GM21717 (cell line): Measurements from ENCODE around the gene NPS.

Experiments
- ATAC-seq: cut with Tn5 transposase; IDR thresholded peaks from one replicate; pipeline ENCODE4 v1.9.1; 2021; ENCODE audit warnings: mild to moderate bottlenecking, moderate library complexity; ENCODE audit not compliant: unreplicated experiment

Gene NPS

DNA sequence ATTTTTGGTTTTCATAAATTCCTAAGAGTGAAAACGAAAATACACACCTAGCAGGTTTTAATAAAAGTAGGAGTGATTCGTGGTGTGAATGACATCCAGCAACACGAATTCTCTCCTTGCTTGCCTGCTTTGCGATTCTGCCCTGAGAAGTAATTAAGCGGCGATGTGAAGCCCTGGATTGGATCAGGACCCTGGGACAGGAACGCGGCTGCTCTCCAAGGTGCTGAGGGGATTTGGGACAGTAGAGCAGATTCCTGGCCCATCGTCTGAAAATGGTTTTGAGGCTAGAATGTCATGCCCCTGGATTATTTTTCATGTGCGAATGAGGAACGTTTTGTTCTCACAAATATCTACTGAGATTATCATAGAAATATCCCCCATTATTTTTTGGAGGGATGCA, 7.8 kb downstream of the NPS start:
- no peak for ATAC-seq

DNA sequence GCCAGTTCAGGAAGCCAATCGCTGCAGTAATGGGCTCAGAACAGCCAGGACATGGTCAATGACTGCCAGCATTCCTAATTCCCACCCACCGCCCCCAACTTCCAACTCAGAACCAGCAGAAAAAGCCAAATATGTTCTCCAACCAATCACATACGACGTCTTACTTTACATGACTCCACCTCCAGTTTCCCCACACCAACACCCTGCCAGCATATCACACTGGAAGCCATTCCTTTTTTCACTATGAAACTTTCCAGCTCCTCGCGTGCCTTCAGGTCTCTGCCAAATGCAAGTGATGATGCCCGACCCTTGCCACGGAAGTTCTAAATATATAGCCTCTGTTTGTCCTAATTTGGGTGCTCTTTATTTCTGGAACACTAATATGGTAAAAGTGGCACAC, 12.5 kb downstream of the NPS start:
- no peak for ATAC-seq

DNA sequence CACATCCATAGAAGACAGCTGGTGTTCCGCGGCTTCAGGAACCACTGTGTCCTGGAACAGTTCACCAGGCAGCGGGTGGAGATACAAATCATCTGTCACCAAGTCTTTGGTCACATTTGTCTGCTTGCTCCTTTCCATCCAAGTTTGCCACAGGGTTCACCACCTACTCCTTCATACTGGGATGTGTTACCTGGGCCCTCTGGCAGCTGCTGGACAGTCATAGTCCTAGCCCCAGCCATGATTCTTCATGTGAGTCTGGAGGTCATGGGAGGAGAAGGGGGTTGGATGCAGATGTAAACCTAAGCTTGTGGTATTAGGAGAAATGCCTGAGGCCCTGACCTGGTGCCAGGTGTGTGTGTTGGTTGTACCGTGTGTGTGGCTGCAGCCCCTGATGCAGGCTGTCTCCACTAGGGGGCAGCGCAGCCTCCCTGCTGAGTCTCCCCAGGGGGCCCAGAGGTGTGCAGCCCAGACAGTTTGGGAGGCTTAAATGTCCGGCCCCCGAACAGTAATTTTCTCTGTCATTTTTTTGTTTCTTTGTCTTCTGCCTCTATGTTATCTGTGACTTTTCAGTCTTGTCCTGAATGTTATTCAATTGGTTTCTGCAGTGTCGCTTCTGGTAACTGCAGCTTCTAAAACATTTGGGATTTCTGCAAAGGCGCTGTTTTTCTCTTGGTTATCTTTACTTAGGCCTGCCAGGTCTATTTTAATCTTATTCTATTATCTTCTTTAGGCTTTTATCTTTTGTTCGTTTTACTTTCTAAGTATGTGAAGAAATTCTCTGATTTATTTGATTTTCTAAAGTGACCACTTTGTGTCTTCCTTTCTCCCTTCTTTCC, 14.8 kb downstream of the NPS start:
- peak; percentile 80 for ATAC-seq

DNA sequence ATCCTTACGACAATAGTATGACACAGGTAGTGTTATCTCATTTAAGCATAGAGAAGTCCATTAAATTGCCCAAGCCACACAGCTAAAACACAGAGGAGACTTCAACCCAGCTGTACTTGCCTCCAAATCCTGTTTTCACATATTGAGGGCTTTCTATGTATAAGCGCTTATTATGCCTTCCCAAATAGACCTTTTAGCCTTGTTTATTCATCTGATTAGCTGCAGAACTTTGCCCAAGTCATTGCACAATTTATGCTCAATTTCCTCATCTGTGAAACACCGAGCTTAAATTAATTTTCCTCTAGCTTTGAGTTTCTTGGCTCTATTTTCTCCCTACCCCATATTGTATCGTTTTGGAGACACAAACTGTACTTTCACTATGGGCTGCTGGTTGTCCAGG, 15.5 kb downstream of the NPS start:
- no peak for ATAC-seq

DNA sequence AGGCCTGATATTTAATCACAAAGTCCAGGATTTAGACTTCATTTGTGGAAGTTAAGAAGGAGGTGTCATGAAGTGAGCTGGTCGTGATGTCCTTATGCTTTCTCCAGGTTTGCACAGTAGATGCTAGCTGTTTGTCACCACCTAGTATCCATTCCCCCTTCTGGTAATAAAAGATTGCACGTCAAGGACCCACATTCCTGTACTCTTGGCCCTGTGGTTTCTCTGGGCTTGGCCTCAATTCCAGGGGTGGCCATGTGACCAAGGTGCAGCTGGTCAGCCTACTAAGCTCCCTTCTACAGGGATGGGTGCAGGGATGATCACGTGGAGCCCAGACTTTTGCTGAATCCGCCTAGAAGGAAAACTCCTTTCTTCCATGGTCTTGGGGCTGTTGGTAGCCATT, 16.5 kb downstream of the NPS start:
- ATAC-seq, result no peak

DNA sequence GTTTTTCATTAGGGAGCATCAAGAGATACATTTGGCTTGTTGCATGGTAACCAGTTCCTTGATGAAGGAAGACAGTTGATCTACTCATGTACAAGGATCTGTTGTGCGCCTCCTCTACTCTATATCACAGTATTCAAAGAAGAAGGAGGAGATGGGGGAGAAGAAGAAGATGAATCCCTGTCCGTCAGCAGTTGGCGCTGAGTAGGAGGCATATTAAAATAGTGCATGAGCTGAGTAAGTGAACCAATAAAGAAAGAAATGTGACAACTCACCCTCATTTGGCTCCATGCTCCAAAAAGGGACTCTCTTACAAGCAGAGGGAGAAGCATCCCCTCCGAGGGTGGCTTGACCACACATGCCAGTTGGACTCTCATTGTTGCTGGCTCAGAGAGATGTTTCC, 20.1 kb downstream of the NPS start:
- ATAC-seq, result no peak

DNA sequence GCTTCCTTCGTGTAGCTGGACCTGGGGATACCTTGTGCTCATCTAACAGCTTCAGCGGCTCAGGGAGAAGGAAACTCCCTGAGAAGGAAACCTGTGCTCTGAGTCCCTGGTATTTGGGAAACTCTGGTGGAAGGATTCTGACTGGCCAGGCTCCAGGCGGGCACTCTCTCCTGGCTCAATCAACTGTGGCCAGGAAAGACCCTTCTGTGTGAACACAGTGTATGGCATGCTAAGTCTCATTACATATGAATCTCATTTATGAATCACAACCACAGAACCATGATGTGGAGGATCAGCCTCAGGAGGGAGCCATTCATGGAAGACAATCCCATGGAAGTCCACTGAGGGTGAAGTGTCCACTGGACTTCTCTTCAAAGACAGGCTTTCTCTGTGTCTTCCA, 20.9 kb downstream of the NPS start:
- no peak for ATAC-seq

DNA sequence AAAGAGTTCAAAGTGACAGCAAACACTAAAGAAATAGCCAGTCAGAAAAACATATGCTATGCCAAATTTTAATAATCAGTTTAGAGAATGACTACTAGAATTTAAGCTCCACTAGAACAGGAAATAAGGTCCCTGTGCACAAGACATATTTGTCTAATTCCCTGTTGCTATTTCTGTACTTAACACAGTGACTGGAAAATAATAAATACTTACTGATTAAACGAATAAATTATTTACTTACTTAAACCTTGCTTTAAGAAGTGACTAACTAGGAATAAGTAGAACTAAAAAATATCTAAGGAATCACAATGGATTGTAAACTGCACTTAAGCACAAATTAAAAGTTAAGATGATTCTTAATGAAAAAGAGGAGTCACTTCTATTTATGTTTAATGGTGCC, 22.3 kb downstream of the NPS start:
- ATAC-seq, result no peak

DNA sequence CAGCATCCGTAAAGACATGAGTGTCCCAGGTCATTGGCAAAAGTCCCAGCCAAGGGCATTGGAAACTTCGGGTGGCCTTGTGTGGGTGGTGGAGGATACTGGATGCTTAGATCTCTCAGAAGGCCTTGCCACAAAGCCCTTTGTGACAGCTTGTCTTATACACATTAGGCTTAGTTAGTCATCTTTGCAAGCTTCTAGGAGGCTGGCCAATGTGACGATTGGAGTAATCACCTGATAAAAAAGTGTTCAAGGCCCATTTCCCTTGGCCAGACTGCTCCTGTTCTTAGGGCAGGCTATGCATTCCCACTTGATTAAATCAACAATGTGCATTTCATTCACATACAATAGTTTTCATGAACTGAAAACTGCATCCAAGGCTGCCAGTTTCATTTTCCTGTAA, 26.9 kb downstream of the NPS start:
- no peak for ATAC-seq

DNA sequence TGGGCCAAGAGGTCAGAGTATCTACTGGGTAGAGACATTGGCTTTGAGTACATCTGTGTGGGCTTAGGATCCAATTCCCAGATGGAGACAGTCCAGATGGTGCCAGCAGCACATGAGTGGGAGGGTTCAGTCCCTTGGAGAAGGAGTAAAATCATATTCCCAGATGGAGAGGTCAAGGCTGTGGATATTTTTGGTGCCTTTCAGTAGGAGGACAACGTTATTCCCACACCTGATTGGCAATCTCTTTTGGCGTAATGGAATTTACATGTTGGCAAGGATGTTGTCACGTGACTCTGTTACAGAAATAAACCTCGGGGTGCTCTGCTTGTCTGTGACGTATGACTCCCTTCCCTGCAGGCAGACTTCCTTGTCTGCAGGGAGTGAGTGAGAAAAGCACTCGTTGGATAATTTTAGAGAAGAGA, 27.6 kb downstream of the NPS start:
- ATAC-seq, result no peak

DNA sequence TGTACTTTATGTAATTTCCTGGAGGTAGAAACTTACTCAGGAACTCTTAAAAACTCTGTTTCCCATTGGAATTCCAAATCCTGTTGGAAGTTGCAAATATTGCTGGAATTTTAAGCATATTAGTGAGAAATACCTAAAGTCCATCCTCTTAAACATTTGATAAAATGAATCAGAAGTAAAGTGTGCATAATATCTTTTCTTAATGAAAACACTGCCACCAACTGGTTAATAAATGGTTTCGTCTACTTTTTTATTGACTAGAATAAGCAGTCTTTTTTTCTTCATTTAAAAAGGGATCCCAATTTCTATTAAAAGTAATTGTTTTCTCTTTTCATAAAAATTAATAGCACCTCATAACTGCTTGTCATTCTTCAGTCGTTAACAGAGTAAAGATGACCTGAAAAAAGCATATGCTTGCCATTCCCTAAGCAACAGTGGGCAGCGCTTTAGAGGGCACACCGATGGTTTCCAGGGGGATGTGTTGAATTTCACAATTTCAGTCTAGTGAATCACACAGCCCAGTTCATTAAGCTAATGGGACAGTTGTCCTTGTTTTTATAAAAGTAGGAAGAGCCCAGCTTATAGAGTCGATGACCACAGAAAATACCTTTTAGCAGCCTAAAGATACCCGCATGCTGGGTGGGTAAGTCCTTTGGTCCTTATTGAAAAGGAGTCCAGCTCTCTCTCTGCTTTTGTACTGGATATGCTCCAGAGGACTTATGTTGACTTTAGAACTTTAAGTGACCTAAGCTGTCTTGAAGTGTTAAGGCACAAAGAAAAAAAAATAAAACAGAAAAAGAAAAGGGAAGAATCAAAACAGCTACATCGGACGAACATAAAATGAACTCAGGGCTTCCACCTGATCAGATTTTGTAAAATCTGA, 28.5 kb downstream of the NPS start:
- ATAC-seq, result no peak

DNA sequence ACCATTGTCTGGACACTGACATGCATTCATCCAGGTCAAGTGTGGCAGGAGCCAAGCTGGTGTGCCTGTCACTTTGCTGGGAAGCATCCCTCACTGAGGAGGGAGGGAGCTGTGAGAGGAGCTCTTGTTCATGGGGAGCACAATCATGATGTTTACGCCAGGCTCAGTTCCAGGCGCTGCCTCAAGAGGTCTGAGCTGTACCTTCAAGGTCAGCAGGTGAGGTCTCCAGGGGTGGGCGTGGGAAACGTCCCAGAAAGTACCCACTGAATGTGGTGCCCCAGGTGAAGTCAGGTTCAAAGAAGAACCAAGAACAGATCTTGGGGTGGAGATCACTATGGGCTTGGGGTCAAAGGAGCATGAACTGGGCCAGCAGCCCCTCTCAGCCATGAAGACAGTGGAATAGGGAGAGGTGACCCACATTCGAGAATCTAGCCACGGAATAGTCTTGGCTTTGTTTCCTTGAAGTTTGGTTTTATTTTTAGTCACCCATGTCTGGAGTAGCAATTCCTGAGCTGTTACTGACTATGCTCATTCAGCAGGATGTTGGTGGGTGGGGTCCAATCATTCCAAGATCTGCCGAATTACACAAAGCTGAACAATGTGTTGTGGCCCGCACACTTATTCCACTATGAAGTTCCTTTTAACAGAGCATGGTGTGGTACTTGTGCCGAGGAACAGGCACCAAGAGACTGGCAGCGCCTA, 29.3 kb downstream of the NPS start:
- no peak for ATAC-seq

DNA sequence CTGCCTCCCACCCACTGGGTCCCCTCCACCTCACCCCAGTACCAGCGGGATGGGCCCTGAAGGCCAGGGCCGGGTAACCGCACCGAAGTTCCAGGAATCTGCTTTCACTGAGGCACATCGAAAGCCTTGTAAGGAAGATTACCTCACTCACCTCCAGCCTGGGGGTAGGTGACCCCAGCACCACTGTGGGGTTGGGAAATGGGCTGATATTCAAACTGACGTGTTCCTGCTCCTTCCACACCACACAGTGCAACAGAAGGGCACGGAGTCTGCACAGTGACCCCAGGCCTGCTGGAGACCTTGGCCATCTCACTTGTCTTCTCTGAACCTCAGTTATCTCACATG, 29.8 kb downstream of the NPS start:
- ATAC-seq, result no peak

DNA sequence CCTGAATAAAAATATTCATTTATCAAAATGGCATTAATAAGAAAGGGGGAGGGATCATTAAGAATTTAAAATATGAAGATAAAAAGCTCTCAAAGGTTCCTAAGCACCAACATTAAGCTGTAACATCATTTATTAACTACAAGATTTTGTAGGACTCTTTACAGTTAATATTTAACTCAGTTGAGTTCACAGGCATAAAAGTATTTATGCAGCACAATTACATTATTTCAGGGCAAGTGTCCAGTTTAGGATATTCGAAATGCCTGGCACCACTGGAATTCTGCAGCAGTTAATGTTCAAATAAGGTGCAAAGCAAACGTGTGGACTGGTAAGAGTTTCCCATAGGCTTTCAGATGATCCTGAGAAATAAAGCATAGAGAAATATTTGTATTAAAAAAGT, 30.5 kb downstream of the NPS start:
- no peak for ATAC-seq

DNA sequence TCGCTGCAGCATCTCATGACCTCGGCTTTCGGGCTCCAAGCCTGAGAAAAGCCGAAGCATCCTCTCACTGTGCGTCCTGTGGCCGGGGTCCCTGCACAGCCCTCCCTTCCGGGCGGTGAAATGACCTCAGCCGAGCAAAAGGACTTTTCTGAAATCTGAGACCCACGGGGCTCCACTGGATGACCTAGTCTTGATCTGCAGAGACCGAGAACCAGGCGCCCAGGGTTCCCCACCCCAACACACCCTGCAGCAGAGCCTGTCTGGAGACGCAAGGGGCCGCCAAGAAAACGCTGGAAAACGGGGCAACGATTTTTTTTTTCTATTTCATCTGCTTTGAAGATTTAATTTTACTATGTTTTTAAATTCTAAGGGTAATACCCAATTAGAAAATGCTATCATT, 31.7 kb downstream of the NPS start:
- ATAC-seq, result no peak

DNA sequence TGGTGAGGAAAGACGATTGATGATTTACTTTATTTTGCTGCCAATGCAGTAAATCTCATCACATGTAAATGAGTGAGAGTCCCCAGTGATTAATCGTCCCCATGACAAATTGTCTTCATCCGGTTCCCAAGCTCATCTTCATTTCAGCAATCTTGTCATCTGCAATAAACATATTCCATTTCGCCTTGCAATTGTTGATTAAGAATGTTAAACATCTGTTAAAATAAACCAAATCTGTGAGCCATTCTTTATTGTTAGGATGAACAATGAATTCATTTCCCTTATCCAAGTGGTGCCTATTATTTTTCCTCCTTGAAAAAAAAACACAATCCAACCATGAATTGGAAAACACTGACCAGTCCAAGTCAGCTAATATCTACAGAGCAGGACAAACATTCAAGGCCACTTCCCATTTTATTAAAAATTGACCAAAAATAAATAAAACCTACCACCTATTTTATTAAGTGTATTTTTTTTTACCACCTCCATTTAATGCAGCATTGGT, 36.5 kb downstream of the NPS start:
- ATAC-seq, result no peak

DNA sequence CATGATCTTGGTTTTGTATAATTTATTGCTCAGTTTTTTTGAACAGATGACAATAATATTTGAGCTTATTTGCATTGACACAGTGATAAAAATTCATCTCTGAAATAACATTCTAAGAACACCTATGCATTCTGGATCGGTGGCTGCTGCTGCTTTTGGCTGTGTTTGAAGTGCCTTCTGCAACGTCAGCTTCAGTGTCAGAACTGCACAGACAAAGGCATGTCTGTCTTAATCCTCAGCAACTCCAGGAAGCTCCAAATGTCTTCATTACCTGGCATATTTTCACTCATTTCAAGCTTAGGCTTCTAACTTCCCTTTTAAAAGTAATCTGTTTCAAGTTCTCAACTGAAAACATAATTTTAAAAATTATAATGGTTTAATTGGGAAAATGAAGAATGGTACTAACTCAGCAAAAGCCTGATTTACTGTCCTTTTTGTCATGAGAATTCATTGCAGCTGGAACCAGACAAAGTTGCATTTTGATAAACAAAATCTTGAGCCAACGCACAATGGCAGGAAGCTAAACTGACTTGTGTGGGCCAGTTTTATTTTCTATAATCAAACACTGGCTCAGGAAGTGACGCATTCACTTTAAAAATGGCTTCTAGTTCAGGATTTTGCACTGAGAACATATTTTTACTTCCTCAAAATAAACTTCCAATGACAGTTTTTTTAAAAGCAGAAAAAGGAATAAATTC, 38.7 kb downstream of the NPS start:
- ATAC-seq, result no peak

DNA sequence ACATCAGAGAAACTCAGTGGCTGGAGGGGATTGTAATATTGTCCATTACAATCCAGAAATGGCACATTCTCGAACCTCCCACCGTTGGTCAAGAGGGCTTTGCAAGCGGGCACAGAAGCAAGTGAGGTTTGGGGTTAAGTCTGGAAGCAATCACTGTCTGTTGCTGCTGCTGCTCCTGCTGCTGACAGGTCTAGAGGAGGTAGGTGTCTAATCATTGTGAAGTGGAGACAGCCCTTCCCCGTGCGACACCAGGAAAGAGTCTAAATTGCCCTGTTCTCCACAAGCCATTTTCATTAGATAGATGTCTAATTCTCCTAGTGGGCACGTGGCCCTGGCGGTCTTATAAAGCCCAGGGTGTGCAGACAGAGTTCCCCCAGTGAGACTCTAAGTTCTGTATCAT, 43.5 kb downstream of the NPS start:
- ATAC-seq, result no peak

DNA sequence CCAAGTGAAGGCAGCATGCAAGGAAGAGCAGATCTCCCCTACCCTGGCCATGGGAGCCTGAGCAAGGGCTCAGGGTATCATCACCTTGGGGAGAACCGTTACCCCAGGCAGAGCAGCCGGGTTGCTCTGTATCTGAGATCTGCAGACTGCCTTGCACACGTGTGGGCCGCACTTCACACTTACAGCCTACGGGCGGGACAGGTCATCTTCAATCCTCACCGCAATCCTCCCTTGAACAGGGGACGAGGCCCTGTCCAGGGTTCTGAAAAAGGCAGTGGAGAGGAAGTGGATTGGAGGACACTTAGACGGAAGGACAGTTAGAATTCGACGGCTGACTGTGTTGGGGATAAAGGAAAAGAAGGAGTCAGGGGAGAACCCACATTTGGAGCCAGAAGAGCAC, 51.4 kb downstream of the NPS start:
- ATAC-seq, result no peak
